GM21447 (cell line): ENCODE results near the gene MACROD1.

Source experiments
- ATAC-seq: cut with Tn5 transposase; IDR thresholded peaks from one replicate; pipeline ENCODE4 v1.9.1; 2021; ENCODE audit not compliant: unreplicated experiment

MACROD1 gene

DNA sequence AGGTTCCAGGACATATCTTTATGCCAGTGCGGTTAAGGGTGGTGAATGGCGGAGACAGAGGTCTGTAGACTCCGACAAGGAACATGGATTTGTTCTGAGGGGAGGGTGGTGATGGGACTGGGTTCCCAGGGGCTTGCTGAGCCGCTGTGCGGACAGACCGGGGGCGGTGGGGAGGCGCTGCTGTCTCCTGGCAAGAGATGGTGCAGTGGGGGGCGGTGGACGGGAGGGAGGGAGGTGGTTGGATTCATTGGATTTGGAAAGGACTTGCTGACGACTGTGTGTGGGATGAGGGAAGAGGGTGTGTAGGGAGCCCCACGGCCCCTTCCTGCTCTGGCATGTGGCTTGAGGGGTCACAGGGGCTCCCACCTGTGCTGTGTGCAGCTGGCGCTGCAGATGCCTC is 87.0 kb downstream of the MACROD1 start:
- no peak for ATAC-seq

DNA sequence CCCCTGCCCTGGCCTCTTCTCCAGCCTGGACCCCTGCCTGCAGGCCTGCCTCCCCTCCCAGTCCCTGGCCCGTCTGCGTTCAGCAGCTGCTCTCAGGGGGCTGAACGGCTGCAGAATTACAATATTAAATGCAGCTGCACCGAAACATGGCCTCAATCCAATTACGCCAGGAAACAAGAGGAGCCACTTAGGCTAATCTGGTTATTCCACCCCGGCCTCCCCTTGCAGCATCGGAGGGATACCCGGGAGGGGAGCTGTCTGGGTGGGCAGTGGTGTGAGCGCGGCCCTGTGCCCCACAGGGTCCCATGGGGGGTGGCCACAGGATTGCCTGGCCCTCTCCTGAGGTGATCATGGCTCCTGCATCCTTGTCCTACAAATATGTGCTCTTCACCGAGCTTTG is 87.6 kb downstream of the MACROD1 start:
- no peak for ATAC-seq

DNA sequence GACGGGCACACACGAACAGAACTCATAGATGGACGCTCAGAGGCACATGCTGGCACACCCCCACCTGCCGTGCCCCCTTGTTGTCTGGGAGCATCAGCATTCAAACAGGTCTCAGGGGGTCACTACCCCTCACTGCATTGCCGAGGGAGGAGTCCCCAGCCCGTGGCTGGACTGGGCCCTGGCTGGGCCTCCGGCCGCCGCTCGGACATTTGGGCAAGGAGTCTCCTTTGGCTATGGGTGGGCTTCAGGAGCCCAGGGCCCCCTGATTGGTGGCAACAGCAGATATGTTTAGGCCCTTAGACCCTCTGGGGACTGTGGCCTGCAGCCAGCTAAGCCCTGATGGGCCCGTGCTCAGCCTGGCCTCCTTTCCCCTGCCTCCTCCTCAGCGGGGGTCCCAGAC is 88.3 kb downstream of the MACROD1 start:
- ATAC-seq: no peak

DNA sequence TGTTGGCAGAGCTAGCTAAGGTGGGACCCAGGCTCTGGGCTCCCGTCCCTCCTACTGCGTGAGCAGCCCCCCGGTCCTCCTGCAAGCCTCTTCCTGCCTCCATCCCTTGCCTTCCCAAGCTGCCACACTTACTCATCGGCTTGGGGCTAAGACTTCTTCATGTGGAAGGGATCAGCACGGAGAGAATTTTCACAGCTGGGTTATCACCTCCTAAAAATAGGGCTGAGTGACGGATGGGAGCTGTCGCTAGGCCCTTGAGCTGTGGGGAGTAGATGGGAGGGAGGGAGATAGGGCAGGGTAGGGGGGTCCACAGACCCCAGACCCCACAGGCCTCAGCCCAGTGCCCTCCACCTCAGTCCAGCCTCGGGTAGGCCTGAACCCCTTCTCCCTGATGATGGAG is 89.2 kb downstream of the MACROD1 start:
- no peak for ATAC-seq

DNA sequence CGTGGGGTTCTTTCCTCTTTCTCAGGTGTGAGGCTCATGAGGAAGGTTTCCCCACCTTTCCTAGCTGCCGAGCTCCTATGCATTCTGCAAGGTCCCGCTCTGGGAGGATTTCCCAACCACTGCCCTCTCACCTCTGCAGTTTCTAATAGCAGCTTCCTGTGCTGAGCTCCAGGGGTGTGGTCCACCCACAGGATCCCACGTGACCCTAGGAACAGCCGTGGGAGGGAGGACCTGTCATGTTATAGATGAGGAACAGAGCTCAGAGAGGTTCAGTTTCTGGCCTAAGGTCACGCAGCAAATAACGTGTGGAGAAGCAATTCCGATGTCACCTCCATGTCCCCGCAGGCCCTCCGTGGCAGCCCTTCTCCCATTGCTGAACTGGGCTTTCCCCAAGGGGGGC is 91.7 kb downstream of the MACROD1 start:
- no peak for ATAC-seq

DNA sequence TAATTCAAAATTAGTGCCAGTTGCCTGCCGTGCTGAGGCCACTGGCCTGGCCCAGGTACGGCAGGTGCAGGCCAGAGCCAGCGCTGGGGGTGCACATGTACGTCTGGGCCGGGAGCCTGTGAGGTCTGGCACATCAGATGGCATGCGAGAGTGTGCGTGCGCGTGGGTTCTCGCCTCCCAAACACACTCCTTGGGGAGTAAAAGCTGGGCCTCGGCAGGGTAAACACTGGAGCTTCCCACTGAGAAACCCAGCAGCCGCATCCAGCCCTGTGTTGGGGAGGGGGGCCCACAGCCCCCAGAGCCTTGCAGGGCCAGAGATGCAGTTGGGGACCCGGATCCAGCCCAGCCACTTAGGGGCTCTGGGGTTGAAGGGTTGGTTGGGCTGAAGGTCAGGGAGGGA is 92.4 kb downstream of the MACROD1 start:
- ATAC-seq: no peak

DNA sequence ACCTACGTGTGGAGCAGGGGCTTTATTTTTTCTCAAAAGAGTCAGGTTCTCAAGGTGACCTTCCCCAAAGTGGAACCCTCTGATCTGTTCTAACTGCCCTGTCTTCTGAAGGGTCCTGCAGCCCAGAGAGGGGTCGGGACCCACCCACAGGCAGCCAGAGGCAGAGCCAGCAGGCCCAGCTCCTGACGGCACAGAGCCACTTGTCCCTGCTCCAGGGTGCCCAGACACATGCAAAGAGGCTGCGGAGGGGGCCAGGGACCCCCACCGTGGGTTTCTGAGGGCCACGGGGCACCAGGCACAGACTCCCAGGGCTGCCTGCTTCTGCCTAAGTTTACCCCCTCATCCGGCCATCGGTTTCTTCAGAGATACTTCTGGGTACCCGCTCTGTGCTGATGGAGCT is 93.0 kb downstream of the MACROD1 start:
- ATAC-seq: no peak

DNA sequence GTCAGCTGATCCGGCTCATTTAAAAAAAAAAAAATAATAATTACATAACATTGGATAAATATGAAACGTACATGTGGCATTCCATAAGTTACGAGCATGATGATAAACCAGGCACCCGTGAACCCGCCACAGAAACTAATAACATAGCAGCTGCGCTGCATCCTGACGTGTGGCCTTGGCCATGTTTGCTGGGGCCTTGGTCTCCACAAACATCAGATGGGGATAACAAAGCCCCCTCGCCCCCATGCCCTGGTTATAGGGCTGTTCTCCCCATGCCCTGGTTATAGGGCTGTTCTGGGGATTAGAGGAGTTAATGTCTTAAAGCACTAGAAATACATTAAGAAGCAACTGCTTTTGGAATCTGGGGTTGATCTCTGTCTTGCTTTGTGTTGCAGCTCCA is 93.5 kb downstream of the MACROD1 start:
- ATAC-seq: no peak

DNA sequence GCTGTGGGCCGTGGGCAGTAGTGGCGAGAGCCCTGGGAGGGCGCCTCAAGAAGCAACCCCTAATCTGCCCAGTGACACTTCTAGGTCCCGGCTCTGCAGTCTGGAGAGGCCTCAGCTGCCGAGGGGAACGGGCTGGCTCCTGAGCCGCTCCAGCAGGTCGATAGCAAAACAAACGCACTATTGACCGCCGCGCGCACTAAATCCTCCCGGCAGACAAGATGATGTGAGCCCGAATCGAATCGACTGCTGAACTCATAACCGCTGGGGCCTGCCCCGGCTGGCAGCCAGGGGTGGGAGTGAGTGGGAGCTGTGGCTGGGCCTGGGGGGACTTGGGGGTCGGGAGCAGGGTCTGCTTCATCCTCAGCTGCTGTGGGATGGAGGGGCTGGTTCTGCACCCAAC is 94.1 kb downstream of the MACROD1 start:
- no peak for ATAC-seq

DNA sequence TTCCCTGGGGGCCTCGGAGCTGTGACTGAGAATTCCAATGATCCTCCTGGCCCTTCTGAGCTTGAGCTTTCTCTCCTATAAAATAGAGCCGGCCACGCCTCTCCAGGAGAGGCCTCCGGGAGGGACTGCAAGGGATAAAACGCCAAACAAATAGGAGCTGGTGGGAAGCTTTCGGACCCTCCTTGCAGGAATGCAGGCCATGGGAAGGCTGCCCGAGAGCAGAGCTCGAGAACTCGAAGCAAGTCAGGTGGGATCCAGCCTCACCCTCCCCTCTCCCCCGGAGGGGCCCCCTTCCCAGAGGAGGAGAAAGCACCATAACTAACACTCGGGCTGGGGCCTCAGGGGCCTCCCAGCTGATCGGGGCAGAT is 95.6 kb downstream of the MACROD1 start:
- no peak for ATAC-seq

DNA sequence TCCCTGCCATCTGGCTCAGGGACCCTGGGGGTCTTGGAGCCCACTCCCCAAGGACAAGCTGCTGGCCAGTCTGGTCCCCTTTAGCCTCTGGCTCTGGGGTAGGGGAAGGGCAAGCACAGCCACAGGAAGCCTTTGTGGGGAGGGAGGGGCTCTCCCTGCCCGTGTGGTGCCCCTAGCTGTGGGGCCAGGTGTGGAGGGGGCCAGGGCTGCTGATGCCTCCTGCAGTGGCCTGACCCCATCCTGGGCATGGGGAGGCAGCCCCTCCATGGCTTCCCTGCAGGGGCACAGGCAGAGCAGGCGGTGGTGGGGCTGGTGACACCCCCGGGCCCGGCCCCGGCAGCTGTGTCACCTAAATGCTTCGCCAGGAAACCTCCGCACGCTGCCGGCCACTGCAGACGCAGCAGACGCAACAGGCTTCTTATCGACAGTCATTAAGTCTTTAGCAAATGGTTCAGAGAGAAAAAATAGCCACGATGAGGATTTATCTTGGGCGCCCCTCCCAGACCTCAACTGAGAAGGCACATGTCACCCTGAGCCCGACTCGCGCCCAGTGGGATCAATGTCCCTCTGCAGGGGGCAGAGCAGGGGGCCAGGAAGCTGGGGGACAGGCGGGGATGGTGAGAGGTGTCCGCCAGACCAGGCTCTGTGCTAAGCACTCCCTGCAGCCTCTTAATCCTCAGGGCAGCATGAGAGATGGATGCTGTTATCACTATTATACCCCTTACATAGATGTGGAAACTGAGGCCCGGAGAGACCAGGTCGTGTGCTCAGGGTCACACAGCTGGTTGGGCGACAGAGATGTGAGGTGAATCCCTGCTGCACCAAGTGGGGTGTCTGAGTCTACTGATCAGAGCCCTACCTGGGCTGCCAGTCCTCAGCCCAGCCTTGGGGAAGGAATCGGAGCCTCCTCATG is 96.3 kb downstream of the MACROD1 start:
- no peak for ATAC-seq

DNA sequence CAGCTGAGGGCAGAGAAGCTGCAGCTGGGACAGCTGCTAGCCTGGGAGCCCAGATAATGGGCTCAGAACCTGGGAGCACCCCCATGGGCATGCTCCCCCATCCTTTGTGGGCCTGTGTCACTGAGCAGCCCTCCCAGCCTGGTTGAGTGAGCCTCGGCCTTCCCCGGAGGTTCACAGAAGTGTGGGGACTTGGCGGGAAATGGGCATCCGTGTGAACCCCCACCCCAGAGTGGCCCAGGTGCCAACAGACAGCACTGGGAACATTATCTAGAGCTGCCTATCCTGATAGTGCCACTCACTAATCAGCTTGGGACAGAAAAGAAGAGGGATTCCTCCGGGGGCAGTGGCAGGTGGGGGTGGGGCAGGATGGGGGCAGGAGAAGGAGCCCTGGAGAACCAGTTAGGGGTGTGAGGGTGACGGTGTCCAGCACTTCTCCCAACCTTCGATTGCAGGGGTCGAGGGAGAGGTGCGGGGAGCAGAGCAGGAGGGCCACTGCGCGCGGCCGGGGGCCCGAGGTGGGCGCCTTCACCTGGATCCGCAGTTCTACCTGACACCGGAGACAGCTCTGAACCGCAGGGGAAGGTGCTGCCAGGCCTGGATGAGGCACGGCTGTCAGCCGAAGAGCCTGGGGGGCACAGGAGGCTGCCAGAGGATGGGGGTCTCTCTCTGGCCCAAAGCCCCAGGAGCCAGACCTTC is 97.1 kb downstream of the MACROD1 start:
- no peak for ATAC-seq

DNA sequence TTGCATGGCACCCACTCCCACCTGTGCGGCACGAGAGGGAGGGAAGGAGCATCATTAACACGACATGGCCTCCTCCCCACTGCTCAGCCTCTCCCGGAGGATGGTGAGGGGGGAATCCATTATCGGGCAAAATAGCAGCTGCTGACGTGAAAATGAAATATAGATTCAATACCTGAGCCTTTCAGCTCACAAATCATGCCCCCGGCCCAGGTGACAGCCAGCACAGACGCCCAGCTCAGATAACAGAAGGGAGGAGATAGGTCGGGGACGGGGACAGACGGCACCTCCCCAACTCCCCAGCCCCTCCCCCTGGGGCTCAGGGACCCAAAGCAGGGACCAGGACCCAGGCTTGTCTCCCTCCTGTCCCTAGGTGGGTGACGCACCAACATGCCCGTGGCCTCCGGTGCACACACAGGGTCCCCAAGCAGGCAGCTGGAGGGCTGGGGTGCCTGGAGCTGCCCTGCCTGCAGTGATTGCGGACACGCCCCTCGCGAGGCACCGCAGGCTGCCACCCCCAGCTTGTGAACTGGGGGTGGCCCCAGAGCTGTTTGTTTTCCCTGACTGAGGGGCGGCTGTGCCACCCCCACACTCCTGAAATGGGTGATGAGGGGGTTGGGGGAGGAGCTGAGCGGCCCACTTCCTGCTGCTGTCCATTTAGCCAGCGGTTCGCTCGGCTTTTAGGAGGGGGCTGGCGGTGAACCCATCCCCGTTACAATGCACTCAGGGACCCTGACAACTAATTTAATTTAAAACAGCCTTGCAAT is 98.5 kb downstream of the MACROD1 start:
- ATAC-seq: no peak

DNA sequence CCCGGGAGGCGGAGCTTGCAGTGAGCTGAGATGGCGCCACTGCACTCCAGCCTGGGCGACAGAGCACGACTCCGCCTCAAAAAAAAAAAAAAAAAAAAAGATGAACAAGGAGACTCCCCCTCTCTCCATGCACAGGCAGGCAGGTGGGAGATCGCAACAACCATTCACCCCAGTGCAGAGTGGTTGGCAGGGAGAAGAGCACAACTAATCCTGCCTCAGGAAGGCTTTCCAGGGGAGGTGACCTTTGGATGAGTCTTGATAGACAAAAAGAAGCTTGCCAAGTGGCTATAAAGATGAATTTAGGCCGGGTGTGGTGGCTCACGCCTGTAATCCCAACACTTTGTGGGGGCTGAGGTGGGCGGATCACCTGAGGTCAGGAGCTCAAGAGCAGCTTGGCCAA is 100.2 kb downstream of the MACROD1 start:
- ATAC-seq: no peak

DNA sequence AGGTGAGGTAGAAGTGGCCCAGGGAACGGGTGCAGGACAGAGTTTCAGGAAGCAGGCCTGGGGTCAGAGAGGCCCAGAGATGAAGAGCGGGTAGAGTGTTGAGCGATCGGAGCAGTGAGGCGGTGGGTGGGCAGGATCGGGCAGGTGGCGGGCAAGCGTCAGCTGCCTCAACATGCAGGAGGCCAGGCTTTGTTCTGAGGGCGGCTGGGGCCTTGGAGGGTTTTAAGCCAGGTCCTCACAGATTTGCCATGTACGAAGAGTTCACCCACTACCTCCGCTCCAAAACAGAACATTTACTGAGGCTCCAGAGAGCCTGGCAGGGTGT is 100.8 kb downstream of the MACROD1 start:
- no peak for ATAC-seq

DNA sequence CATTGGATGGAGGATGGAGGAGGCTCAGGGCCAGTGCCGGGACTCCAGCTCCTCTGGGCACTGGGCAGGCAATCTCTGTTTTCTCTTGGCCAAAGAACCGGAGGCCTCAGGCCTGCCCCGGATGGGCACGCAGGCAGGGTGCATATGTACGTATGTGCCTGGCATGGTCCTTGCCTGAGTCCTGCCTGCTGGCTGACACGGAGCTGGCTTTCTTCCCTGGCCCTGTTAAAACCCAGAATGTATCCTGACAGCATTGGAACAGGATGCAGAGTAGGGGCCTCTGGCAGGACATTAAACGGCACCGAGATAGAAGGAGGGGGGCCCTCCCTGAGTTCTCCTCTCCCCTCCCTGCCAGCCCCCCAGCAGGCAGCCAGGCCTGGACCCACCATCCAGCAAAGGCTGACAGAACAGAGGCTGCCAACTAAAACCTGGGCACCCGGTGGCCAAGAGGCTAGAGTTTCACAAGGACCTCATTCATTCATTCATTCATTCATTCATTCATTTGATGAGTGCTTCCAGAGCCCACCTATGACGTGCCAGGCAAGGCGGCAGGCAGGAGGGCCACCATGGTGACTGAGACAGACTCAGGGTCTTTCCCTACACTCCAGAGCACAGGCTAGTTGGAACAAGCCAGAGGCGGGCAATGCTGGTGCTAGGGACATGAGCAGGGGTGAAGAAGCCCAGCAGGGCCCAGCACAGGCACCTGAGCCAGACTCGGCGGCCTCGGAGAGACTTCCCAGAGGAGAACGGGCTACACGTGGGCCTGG is 101.4 kb downstream of the MACROD1 start:
- no peak for ATAC-seq

DNA sequence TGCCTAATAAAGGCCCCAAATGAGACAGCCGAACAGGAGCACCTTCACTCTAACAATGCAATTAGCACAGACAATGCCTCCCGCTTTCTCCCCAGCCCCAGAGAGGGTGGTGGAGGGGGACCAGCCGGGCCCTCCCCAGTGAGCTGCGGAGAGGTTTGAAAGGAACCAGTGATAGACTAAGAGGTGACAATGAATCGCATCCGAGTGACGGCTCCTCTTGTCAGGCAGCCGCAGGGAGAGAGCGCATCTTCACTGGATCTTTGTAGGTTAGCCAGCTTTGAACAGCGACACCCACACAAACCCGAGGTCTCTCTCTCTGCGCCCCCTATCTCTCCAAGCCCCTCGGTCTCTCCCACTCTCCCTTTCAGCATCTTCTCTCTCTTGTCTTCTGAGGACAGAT is 102.1 kb downstream of the MACROD1 start:
- ATAC-seq: no peak

DNA sequence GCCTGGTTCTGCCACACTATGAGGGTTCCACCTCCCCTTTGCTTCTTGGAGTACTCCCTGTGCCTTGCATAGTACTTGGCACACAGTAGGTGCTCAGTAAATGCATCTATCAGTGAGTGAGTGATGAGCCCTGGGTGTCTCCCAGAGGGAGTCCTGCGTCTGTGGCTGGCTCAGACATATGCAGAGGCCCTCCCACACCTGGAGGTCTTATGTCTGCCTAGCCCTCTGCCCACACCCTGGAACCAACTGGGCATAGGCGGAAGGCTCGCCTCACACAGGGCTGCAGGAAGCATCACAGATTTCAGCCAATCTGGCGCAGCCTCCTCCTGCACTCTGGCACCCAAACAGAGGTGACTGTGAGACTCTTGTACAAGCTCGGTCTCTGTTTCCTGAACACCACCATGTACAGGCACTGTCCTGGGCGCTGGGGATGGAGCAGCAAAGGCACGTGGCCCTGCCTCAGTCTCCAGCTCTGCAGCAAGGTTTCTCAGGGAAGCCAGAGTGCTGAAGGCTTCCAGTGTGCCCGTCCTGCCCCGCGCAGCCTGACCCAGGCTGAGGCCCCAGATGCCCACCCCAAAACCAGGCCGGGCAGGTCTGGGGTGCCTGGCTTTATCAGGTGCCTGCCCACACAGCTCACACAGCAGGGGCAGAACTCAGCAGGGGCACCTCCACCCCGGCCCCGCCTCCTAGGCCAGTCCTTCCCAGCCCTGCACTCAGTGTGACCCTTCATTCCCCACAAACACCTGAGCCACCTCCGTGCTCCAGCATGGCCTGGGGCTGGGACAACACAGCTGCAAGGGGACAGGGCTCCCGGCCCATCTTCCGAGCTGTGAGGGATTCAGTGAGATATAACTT is 103.5 kb downstream of the MACROD1 start:
- ATAC-seq: no peak

DNA sequence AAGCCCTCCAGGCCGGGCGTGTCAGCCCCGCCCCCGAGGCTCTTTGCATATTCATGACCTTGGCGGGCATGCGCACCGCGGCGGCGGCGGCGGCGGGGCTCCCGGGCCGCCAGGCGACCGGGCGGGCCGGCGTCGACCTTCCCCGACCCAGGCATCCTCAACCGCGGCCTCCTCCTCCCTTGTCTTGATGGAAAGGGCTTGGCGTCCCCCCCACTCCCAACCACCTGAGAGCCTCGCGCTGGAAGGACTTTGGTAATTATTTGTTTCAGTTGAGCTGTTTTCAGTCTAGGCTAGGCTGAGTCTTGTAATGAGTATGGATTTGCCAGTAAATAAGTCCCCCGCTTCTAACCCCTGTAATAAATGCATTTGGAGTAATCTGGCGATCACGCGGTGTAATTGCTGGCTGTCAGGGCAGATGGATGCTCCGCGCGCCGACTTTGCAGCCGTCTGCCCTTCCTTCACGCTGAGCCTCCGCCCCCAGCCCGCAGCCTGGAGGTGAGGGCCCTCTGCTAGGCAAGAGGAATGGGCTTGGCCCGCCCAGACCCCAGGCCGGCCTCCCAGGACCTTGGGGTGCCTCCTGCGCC is 105.0 kb downstream of the MACROD1 start:
- no peak for ATAC-seq

DNA sequence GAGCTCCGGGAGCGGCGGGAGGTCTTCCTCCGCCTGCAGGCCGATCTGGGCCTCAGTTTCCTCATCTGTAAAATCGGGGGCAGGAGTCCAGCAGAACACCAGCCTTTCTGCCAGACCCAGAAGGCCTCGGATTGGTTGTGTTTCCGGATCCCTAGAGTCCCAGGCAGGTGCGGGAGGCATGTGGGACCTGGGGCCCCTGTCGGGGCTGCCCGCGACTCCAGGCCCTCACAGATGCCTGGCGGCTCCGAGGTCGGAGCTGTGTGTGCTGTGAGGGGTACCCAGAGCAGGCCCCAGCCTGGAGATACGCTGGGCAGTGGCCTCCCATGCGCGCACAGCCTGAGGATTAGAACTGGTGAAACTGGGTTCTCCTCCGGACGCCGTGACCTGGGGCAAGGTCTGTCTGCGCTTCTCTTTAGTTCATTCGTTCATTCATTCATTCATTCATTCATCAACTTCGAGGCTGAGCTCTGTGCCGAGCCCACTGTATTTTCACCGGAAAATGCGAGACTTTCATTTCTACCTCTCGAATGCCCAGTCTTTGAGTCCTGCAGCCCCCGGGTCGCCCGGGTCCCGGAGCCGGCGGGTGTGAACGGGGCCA is 105.6 kb downstream of the MACROD1 start:
- no peak for ATAC-seq
